OCI-LY3 (cell line): ENCODE data around the gene TAF1B.

Experiments
- H2AFZ ChIP-seq: fragments of 200-600, 300-600 bp; shearing (Covaris generic); 2 replicates; pipeline ENCODE4 v1.6.0; 2014; ENCODE audit warnings: antibody characterized with exemption, low read depth, low read length
- H3K27ac ChIP-seq: fragments of 200-600, 300-600 bp; sonication (generic); 2 replicates; pipeline ENCODE4 v1.5.1; 2014; ENCODE audit warnings: mild to moderate bottlenecking, low read length, moderate library complexity, mixed read lengths
- H3K27me3 ChIP-seq: fragments of 200-600, 300-600 bp; sonication (generic); 2 replicates; pipeline ENCODE4 v1.6.1; 2014; ENCODE audit warnings: low read depth, low read length, mixed read lengths
- H3K36me3 ChIP-seq: fragments of 200-600, 300-600 bp; sonication (generic); replicated peaks from 2 replicates; pipeline ENCODE3; 2014; ENCODE audit warnings: low read depth, low read length, mixed read lengths
- H3K4me1 ChIP-seq: fragments of 300-600, 200-600 bp; sonication (generic); 2 replicates; pipeline ENCODE4 v1.6.1; 2014; ENCODE audit warnings: low read length, mixed read lengths
- H3K4me2 ChIP-seq: fragments of 200-600, 300-600 bp; sonication (generic); 2 replicates; pipeline ENCODE4 v1.6.1; 2014; ENCODE audit warnings: low read length, mixed read lengths
- H3K4me3 ChIP-seq: fragments of 300-600, 200-600 bp; sonication (generic); 2 replicates; pipeline ENCODE4 v1.5.1; 2014; ENCODE audit warnings: antibody characterized with exemption, mild to moderate bottlenecking, low read length, moderate library complexity
- H3K79me2 ChIP-seq: fragments of 300-600, 200-600 bp; shearing (Covaris generic); 2 replicates; pipeline ENCODE4 v1.6.1; 2014; ENCODE audit warnings: mild to moderate bottlenecking, low read length, mixed read lengths
- H3K9ac ChIP-seq: fragments of 300-600, 200-600 bp; shearing (Covaris generic); 2 replicates; pipeline ENCODE4 v1.6.0; 2014; ENCODE audit warnings: mild to moderate bottlenecking, low read length, moderate library complexity
- H3K9me3 ChIP-seq: fragments of 200-600, 300-600 bp; shearing (Covaris generic); 2 replicates; pipeline ENCODE4 v1.6.1; 2014; ENCODE audit warnings: low read length, mixed read lengths; ENCODE audit not compliant: insufficient read depth
- H4K20me1 ChIP-seq: fragments of 200-600, 300-600 bp; sonication (generic); 2 replicates; pipeline ENCODE4 v1.6.1; 2016; ENCODE audit warnings: low read length, mixed read lengths; ENCODE audit not compliant: insufficient read depth
- CTCF ChIP-seq: fragments of 200-600, 300-600 bp; sonication (generic); IDR thresholded peaks from 2 replicates; pipeline ENCODE4 v1.5.1; 2014; ENCODE audit warnings: antibody characterized with exemption, low read length, low read depth
- EZH2phosphoT487 ChIP-seq: fragments of 200-600 bp; shearing (Covaris generic); IDR thresholded peaks from 2 replicates; pipeline ENCODE4 v1.6.1; 2018; ENCODE audit warnings: antibody characterized with exemption, mixed run types, low read depth

Gene TAF1B

GRCh38 chr2:9941996-9942390 is 98.7 kb downstream of the TAF1B start:
- H3K4me2 ChIP-seq: no peak overlapping the region
- TF ChIP-seq EZH2phosphoT487 (no peak), CTCF (no peak)
- no peaks in the 10 kb centered on the region for H4K20me1 ChIP-seq
- H3K27ac ChIP-seq: no peak overlapping the region
- H3K36me3 ChIP-seq: no peaks in the 10 kb centered on the region
- H3K79me2 ChIP-seq: no peaks in the 10 kb centered on the region
- H3K4me1 ChIP-seq: peaks cover 19% of the 10 kb centered on the region
- no peak overlapping the region for H2AFZ ChIP-seq
- no peaks in the 10 kb centered on the region for H3K9me3 ChIP-seq
- no peak overlapping the region for H3K9ac ChIP-seq
- H3K27me3 ChIP-seq: peaks cover 24% of the 10 kb centered on the region
- H3K4me3 ChIP-seq: no peak overlapping the region

GRCh38 chr2:9944330-9944758 is 101.1 kb downstream of the TAF1B start:
- no peak for TF ChIP-seq EZH2phosphoT487
- no peak for TF ChIP-seq CTCF
- Histone ChIP-seq H3K4me1 (peaks cover 19% of the 10 kb centered on the region), H3K9me3 (no peaks in the 10 kb centered on the region), H2AFZ (no peak overlapping the region), H3K4me2 (no peak overlapping the region), H3K27ac (no peak overlapping the region), H3K27me3 (peaks cover 24% of the 10 kb centered on the region), H4K20me1 (no peaks in the 10 kb centered on the region), H3K79me2 (no peaks in the 10 kb centered on the region), H3K36me3 (no peaks in the 10 kb centered on the region), H3K9ac (no peak overlapping the region), H3K4me3 (no peak overlapping the region)

GRCh38 chr2:9945596-9945995 is 102.3 kb downstream of the TAF1B start:
- Histone ChIP-seq H3K9me3 (no peaks in the 10 kb centered on the region), H3K9ac (no peak overlapping the region), H3K36me3 (no peaks in the 10 kb centered on the region), H3K4me2 (no peak overlapping the region), H4K20me1 (no peaks in the 10 kb centered on the region), H3K79me2 (no peaks in the 10 kb centered on the region), H3K27ac (no peak overlapping the region), H3K4me1 (peaks cover 12% of the 10 kb centered on the region), H2AFZ (no peak overlapping the region), H3K27me3 (peaks cover 24% of the 10 kb centered on the region), H3K4me3 (no peak overlapping the region)
- TF ChIP-seq CTCF: no peak
- no peak for TF ChIP-seq EZH2phosphoT487

GRCh38 chr2:9946076-9946475 is 102.8 kb downstream of the TAF1B start:
- Histone ChIP-seq H3K9me3 (no peaks in the 10 kb centered on the region), H4K20me1 (no peaks in the 10 kb centered on the region), H2AFZ (no peak overlapping the region), H3K27me3 (peaks cover 24% of the 10 kb centered on the region), H3K4me3 (no peak overlapping the region), H3K9ac (no peak overlapping the region), H3K27ac (no peak overlapping the region), H3K4me2 (no peak overlapping the region), H3K79me2 (no peaks in the 10 kb centered on the region), H3K4me1 (peaks cover 7% of the 10 kb centered on the region), H3K36me3 (no peaks in the 10 kb centered on the region)
- TF ChIP-seq EZH2phosphoT487 (no peak), CTCF (no peak)
